Measurements from ENCODE around the gene PPIL6. TPM values are rescaled to one million over a fixed set of nuclear protein-coding genes. Genes with fewer than 3 reads are reported as not detected.

PPIL6 gene
- polyA plus RNA-seq, 1 experiment = 0.83 TPM

DNA sequence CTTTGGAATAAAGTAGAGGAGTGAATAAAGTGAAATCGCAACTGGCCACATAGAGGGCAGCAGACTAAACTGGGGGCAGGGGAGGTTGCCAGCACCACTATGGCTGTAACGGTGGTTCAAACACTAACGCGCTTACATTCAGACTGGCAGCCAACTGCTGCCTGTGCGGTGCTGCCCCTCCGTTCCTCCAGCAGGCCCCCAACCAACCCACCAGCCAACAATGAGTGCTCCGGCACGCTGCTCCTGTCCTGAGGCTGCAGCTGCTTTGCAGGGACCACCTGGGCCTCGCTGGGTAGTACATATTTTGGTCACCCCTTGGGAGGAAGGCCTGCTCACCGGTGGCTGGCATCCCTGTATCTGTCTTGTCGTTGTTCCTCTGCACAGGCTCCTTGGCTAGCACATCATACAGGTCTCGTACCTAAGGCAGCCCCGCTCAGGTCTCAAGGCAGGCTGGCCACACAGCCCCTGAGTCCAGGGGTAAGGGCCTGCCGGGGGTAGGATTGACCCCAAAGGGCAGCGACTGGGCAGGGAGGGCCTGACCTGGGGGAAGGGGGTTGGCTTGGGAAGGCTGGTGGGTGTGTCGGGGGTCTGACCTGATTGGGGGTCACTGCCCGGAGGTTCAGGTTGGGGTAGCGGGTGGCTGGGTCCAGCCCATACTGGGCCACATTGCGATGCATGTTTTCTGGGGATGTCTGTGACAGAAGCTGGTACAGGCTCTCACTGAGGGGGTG lies 8.8 kb upstream of the PPIL6 start:
- TF ChIP-seq, protein P1, sequence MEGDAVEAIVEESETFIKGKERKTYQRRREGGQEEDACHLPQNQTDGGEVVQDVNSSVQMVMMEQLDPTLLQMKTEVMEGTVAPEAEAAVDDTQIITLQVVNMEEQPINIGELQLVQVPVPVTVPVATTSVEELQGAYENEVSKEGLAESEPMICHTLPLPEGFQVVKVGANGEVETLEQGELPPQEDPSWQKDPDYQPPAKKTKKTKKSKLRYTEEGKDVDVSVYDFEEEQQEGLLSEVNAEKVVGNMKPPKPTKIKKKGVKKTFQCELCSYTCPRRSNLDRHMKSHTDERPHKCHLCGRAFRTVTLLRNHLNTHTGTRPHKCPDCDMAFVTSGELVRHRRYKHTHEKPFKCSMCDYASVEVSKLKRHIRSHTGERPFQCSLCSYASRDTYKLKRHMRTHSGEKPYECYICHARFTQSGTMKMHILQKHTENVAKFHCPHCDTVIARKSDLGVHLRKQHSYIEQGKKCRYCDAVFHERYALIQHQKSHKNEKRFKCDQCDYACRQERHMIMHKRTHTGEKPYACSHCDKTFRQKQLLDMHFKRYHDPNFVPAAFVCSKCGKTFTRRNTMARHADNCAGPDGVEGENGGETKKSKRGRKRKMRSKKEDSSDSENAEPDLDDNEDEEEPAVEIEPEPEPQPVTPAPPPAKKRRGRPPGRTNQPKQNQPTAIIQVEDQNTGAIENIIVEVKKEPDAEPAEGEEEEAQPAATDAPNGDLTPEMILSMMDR (IDR thresholded peaks at IDR 0.05; ENCODE audit: low read depth, low read length) = no peak
- no peaks in the 10 kb centered on the region; the same call in 1 of the 2 replicates for H3K9me3 ChIP-seq (ENCODE audit: control insufficient read depth, insufficient read depth, low read length)
- H3K27me3 ChIP-seq (ENCODE audit: control insufficient read depth, insufficient read depth, low read length) = no peaks in the 10 kb centered on the region
- no peak overlapping the region for H3K4me3 ChIP-seq (ENCODE audit: low read depth, low read length)
- DNase-seq (ENCODE audit: low read depth, low spot score) = no peak
- CTCF ChIA-PET = no interaction called here
- POLR2A ChIA-PET = interaction anchor here (0.9 kb wide), 1 partner anchor 8 kb away, joined by 3 read pairs; the partner anchor contains the start of genes PPIL6 and SMPD2
- H3K27ac ChIP-seq (ENCODE audit: low read depth, low read length) = no peak overlapping the region

DNA sequence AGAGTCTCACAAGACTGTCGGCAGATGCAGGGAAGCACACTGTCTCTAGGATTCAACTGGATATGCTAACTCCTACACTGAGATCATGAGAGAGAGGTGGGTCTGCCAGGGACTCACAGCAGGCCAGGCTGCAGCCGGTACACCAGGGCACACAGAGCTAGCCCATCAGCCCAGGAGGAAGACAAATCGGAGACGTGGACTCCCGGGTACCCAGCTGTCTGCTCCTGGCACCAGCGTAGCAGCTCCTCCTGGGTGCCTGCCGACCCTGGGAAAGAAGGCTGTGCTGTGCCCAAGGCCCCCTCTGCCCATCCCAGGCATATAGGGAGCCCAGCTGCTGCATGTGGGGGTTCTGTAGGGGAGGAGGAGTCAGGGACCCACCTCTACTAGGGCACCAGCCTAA lies 8.2 kb upstream of the PPIL6 start:
- peak overlapping the region; percentile 11 for H3K27ac ChIP-seq (ENCODE audit: low read depth, low read length)
- H3K27me3 ChIP-seq (ENCODE audit: control insufficient read depth, insufficient read depth, low read length) = no peaks in the 10 kb centered on the region
- CTCF ChIA-PET = no interaction called here
- no peak overlapping the region for H3K4me3 ChIP-seq (ENCODE audit: low read depth, low read length)
- no peak for DNase-seq (ENCODE audit: low read depth, low spot score)
- TF ChIP-seq, protein P1 (IDR thresholded peaks at IDR 0.05; ENCODE audit: low read depth, low read length) = no peak
- POLR2A ChIA-PET = interaction anchor here (0.5 kb wide), 1 partner anchor 65 kb away, joined by 4 read pairs; no protein-coding TSS in a partner anchor
- H3K9me3 ChIP-seq (ENCODE audit: control insufficient read depth, insufficient read depth, low read length) = no peaks in the 10 kb centered on the region; the same call in 1 of the 2 replicates

DNA sequence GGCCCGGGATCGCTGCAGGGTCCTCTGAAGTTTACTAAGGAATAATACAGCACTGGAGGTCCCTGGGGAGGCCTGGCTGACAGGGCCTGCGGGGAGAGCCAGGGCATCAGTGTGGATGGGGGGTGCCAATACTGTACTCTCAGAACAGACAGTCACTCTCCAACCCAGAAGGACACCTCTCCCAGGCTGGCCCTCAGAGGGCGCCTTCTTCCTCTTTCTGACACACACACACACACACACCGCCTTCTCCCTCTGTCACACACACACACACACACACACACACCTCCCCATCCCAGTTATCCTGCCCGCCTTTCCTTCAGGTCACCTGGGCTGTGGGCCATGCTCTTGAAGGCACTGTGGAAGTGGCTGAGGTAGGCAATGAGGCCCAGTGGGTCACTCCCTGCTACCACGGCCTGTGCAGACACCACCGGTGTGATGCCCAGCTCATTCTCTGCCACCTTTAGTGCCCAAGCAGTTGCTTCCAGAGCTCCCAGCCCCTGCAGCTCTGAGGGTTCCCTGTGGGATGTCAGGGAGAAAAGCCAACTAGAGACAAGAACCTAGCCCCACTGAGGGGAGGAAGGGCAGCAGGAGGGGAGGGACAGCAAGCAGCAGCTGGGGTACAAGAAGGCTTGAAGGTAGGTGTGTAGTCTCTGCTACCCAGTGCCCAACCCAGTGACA lies 7.6 kb upstream of the PPIL6 start:
- POLR2A ChIA-PET = interaction anchor here (0.5 kb wide), 1 partner anchor 64 kb away, joined by 4 read pairs; no protein-coding TSS in a partner anchor
- Histone ChIP-seq H3K9me3 (ENCODE audit: control insufficient read depth, insufficient read depth, low read length) (no peaks in the 10 kb centered on the region; the same call in 1 of the 2 replicates), H3K4me3 (ENCODE audit: low read depth, low read length) (no peak overlapping the region), H3K27me3 (ENCODE audit: control insufficient read depth, insufficient read depth, low read length) (no peaks in the 10 kb centered on the region), H3K27ac (ENCODE audit: low read depth, low read length) (no peak overlapping the region)
- CTCF ChIA-PET = no interaction called here
- DNase-seq (ENCODE audit: low read depth, low spot score) = no peak
- TF ChIP-seq, protein P1 (IDR thresholded peaks at IDR 0.05; ENCODE audit: low read depth, low read length) = no peak

DNA sequence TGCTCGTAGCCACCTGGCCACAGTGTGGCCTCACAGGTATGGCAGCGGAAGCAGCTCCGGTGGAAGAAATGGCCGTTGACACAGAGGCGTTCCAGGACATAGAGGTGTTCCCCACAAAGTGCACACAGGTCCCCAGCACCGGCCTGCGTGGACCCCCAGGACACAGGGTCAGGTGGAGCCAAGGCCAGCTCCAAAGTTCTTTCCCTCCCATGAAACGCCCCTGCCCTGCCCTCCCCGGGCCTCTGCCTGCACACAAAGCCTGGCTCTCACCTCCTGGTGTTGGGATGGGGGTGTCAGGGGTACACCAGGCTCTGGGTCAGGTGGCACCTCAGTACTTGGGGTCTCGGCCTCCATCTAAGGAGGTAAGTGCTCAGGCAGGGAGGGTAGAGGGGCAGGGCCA lies 6.7 kb upstream of the PPIL6 start:
- Histone ChIP-seq H3K27me3 (ENCODE audit: control insufficient read depth, insufficient read depth, low read length) (no peaks in the 10 kb centered on the region), H3K27ac (ENCODE audit: low read depth, low read length) (no peak overlapping the region), H3K9me3 (ENCODE audit: control insufficient read depth, insufficient read depth, low read length) (no peaks in the 10 kb centered on the region; the same call in 1 of the 2 replicates), H3K4me3 (ENCODE audit: low read depth, low read length) (no peak overlapping the region)
- TF ChIP-seq, protein P1 (IDR thresholded peaks at IDR 0.05; ENCODE audit: low read depth, low read length) = no peak
- ChIA-PET POLR2A (no interaction called here), CTCF (no interaction called here)
- no peak for DNase-seq (ENCODE audit: low read depth, low spot score)

DNA sequence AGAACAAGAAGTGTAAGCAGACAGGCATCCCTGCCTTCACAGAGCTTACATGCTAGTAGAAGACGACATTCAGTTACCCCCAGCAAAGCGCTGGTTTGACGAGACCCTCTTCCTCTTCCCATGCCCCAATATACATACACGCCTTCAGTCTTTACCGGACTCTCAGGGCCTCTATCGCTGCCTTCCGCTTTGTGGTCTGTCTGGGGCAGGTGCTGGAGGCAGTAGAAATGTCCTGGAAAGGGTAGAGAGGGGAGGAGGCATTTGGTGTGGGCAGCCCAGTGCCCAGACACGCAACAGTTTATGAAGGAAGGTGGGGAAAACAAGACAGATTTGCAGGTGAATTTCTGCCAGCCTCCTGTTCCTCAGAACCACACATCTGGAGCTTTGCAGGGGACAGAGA lies 6.1 kb upstream of the PPIL6 start:
- DNase-seq (ENCODE audit: low read depth, low spot score) = no peak
- H3K27ac ChIP-seq (ENCODE audit: low read depth, low read length) = no peak overlapping the region
- ChIA-PET CTCF (no interaction called here), POLR2A (no interaction called here)
- H3K27me3 ChIP-seq (ENCODE audit: control insufficient read depth, insufficient read depth, low read length) = no peaks in the 10 kb centered on the region
- TF ChIP-seq, protein P1 (IDR thresholded peaks at IDR 0.05; ENCODE audit: low read depth, low read length) = no peak
- no peak overlapping the region for H3K4me3 ChIP-seq (ENCODE audit: low read depth, low read length)
- no peaks in the 10 kb centered on the region; the same call in 1 of the 2 replicates for H3K9me3 ChIP-seq (ENCODE audit: control insufficient read depth, insufficient read depth, low read length)
